Stomach smooth muscle (tissue), 2 donors: ENCODE results near the gene CEACAM20.
"Not testable (repeated sequence)": the region's sequence is repeated elsewhere in the genome, so short reads cannot be mapped to it uniquely, and the experiment has no call there.

Experiments
- H3K27ac ChIP-seq: one replicate; pipeline ENCODE4 v1.7.0; 2013; ENCODE audit warnings: mild to moderate bottlenecking, low read length, inconsistent platforms
- H3K27me3 ChIP-seq, 2 donors: one replicate each; pipeline ENCODE4 v1.7.0; 2013; ENCODE audit warnings: low read length in 2 of 2; ENCODE audit not compliant: insufficient read depth in 2 of 2, control insufficient read depth in 1 of 2
- H3K36me3 ChIP-seq, 2 donors: one replicate each; pipeline ENCODE4 v1.7.0; 2013; ENCODE audit warnings: low read length in 2 of 2; ENCODE audit not compliant: control insufficient read depth in 2 of 2, insufficient read depth in 2 of 2
- H3K4me1 ChIP-seq: one replicate; pipeline ENCODE4 v1.7.0; 2013; ENCODE audit warnings: low read length; ENCODE audit not compliant: control insufficient read depth, insufficient read depth
- H3K4me3 ChIP-seq, 2 donors: one replicate each; pipeline ENCODE4 v1.7.0; 2013; ENCODE audit warnings: low read length in 2 of 2
- H3K9ac ChIP-seq, 2 donors: one replicate each; pipeline ENCODE4 v1.7.0; 2013; ENCODE audit warnings: low read length in 2 of 2, mild to moderate bottlenecking in 1 of 2
- H3K9me3 ChIP-seq, 2 donors: one replicate each; pipeline ENCODE4 v1.7.0; 2013; ENCODE audit warnings: low read length in 2 of 2; ENCODE audit not compliant: control insufficient read depth in 2 of 2
- donor health status: healthy.
- donor health status: Pancreatic carcinoma.

CEACAM20 gene

DNA sequence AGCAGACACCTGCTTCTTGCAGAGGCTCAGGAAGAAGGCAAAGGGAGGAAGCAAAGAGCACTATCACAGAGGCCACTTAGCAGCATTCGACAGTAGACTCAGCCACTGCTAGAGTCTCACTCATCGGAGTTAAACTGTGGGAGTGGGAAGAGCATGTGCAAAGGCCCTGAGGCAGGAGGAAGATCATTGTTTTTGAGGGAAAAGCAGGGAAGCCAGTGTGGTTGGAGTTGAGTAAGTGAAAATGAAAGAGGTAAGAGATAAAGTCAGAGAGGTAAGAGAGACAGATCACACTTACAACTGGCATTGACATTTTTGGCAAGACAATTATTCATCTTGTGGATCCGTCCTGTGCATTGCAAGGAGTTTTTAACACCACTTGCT is 41.1 kb upstream of the CEACAM20 start:
- Histone ChIP-seq H3K27me3 (peaks cover 0 to 4% of the 10 kb centered on the region in 2 donors), H3K36me3 (no peaks in the 10 kb centered on the region), H3K27ac (no peak overlapping the region), H3K4me1 (no peaks in the 10 kb centered on the region), H3K9me3 (no peaks in the 10 kb centered on the region), H3K9ac (no peak overlapping the region), H3K4me3 (no peak overlapping the region)

DNA sequence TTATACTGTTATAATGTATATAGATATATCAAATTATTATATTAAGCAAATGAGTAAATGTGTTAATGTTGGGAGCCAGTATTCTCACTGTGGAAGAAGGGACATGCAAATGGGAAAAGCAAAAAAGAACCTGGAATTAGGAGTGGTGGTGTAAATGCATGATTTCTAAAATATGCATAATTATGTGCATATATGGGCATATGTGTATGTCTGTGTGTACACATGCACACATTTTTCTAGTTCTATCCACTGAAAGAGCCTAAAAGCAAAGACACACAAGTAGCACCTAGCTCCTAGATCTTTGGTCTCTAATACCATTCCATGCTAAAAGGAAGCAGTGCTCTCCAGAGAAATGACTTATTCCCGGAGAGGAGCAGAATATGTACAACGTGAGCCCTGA is 38.3 kb upstream of the CEACAM20 start:
- no peak overlapping the region for H3K9ac ChIP-seq
- no peaks in the 10 kb centered on the region for H3K9me3 ChIP-seq
- H3K27ac ChIP-seq, result no peak overlapping the region
- no peaks in the 10 kb centered on the region for H3K36me3 ChIP-seq
- H3K27me3 ChIP-seq, result peaks cover 0 to 4% of the 10 kb centered on the region in 2 donors
- H3K4me3 ChIP-seq, result no peak overlapping the region
- no peaks in the 10 kb centered on the region for H3K4me1 ChIP-seq

DNA sequence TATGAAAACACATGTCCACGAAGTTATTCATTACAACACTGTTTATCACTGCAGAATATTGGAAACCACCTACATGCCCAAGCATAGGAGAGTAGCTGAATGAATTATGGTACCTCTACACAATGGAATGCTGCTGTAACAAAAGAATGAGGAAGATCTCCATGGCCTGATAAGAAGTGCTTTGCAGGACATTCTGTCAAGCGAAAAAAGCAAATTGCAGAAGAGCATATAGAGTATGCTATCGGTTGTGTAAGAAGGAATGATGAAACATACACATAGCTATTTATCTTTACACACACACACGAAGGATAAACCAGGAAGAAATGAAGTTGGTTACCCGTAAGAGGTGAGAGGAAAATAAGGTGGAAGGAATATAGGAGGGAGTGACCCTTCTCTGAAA is 37.5 kb upstream of the CEACAM20 start:
- Histone ChIP-seq H3K4me3 (no peak overlapping the region), H3K4me1 (no peaks in the 10 kb centered on the region), H3K27ac (no peak overlapping the region), H3K27me3 (peaks cover 0 to 4% of the 10 kb centered on the region in 2 donors), H3K9me3 (no peaks in the 10 kb centered on the region), H3K36me3 (no peaks in the 10 kb centered on the region), H3K9ac (no peak overlapping the region)

DNA sequence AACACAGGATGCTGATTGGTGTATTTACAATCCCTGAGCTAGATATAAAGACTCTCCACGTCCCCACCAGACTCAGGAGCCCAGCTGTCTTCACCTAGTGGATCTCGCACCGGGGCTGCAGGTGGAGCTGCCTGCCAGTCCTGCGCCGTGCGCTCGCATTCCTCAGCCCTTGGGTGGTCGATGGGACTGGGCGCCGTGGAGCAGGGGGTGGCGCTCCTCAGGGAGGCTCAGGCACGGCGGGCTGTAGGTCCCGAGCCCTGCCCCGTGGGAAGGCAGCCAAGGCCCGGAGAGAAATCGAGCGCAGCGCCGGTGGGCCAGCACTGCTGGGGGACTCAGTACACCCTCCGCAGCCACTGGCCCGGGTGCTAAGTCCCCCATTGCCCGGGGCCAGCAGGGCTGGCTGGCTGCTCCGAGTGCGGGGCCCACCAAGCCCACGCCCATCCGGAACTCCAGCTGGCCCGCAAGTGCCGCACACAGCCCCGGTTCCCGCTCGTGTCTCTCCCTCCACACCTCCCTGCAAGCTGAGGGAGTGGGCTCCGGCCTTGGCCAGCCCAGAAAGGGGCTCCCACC is 33.7 kb upstream of the CEACAM20 start:
- not testable (repeated sequence) for H3K4me3 ChIP-seq, H3K4me1 ChIP-seq

DNA sequence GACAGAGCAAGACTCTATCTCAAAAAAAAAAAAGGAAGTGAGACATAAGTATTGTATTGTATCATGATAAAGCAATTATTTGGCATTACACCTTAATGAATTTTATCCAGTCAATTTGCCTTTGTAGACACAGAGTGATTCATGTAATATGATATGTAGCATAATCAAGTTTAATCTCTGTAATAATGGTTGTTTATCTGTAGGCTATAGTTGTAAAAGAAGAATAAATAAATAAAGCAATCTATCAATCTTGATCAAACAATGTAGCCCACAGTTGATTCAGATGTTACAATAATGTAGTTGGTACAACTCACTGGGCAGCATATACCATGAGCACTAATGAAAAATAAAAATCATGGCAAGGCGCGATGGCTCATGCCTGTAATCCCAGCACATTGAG is 28.5 kb upstream of the CEACAM20 start:
- no peaks in the 10 kb centered on the region for H3K4me1 ChIP-seq
- H3K27ac ChIP-seq, result no peak overlapping the region
- no peaks in the 10 kb centered on the region for H3K9me3 ChIP-seq
- H3K27me3 ChIP-seq, result no peaks in the 10 kb centered on the region
- no peaks in the 10 kb centered on the region for H3K36me3 ChIP-seq
- H3K9ac ChIP-seq, result no peak overlapping the region
- H3K4me3 ChIP-seq, result no peak overlapping the region

More for the DNA sequence above, 33.7 kb upstream of the CEACAM20 start:
- not testable (repeated sequence) for H3K27ac ChIP-seq, H3K27me3 ChIP-seq, H3K36me3 ChIP-seq, H3K9me3 ChIP-seq, H3K9ac ChIP-seq

DNA sequence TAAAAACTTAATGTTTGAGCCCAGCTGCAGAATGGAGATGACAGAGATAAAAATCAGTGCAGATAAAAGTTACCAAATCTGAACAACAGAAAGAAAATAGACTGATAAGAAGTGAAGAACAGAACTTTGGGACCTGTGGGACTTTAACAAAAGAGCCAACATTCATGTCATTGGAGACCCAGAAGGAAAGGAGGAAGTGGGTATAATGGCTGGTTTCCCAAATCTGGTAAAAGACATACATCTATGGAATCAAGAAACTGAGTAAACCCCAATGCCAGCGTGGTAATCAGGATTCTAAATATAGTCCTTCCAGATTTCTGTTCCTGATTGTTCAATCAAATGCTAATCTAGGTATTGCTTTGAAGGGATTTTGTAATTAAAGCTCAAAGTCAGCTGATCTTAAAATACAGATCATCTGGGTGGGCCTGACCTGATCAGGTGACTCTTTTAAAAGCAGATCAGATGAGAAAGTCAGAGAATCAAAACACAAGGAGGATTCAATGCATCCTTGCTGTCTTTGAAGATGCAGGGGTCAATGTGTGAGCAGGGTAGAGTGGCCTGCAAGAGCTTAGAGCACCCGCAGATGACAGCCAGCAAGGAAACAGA is 25.3 kb upstream of the CEACAM20 start:
- Histone ChIP-seq H3K4me1 (no peaks in the 10 kb centered on the region), H3K9ac (no peak overlapping the region), H3K36me3 (no peaks in the 10 kb centered on the region), H3K27me3 (peaks cover 0 to 3% of the 10 kb centered on the region in 2 donors), H3K9me3 (no peaks in the 10 kb centered on the region), H3K27ac (no peak overlapping the region), H3K4me3 (no peak overlapping the region)

DNA sequence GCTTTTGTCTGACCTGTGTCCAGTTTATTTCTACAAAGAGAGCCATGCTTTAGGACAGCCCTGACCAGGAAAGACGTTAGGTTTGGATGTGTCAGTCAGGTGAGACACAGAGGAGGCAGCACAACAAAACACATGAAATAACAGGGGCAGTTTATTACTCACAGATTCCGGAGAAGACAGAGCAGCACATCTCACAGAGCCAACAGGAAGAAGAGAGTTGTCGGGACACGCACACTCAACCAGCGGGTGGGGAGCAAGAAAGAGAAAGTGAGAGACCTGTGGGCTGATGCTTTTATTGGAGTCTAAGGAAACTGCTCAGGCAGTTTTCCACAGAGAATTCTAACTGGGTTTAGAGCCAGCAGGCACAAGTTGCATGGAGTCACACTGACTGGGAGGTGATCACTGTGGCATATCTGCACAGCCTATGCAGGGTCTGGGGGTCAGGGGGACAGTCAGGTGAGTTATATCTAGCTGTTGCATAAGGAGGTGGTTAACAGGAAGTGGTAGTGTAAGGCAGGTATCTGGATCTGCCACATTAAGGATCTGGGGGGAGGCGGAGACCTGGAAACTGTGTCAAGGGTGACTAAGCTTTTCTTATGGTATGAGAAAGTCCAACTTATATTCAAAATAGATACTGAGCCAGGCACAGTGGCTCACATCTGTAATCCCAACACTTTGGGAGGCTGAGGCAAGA is 24.1 kb upstream of the CEACAM20 start:
- Histone ChIP-seq H3K27me3 (peaks cover 0 to 3% of the 10 kb centered on the region in 2 donors), H3K36me3 (no peaks in the 10 kb centered on the region), H3K4me1 (no peaks in the 10 kb centered on the region), H3K9ac (no peak overlapping the region), H3K4me3 (no peak overlapping the region), H3K9me3 (no peaks in the 10 kb centered on the region), H3K27ac (no peak overlapping the region)

DNA sequence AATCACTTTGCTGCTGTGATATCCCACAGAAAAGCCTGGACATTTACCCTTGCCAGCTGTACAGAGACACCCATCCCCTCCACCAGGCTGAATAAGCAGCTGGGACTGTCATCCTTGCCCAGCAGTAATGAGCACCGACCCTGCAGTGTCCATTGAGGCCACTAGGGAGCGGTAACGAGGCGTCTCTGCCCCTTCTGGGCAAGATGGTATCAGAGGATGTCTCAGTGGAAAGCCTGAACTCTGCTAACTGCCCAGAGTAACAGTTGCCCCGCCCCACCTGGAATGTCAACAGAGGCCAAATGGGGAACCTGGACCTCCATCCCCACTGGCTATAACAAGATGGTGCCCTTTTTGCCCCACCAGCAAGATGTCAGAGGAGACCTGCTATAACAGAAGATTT is 22.8 kb upstream of the CEACAM20 start:
- Histone ChIP-seq H3K27me3 (peaks cover 0 to 3% of the 10 kb centered on the region in 2 donors), H3K9ac (no peak overlapping the region), H3K4me3 (no peak overlapping the region), H3K36me3 (no peaks in the 10 kb centered on the region), H3K27ac (no peak overlapping the region), H3K9me3 (no peaks in the 10 kb centered on the region), H3K4me1 (no peaks in the 10 kb centered on the region)

DNA sequence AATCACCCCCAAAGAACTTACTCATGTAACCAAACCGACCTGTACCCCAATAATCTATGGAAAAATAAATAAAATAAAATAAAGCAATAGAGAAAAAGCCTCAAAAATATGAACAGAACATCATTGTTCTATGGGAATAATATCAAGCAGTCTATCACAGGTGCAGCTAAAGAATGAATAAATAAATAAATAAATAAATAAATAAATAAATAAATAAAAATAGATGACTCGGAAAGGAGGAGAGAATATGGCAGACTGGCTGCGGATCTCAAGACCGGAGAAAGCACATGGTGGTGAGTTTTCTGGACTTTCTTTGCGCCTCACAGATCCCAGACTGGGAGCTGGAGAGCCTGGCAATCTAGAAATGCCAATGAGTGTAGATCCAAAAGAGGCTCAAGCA is 22.4 kb upstream of the CEACAM20 start:
- Histone ChIP-seq H3K27ac (no peak overlapping the region), H3K27me3 (peaks cover 3% of the 10 kb centered on the region in 2 donors)

DNA sequence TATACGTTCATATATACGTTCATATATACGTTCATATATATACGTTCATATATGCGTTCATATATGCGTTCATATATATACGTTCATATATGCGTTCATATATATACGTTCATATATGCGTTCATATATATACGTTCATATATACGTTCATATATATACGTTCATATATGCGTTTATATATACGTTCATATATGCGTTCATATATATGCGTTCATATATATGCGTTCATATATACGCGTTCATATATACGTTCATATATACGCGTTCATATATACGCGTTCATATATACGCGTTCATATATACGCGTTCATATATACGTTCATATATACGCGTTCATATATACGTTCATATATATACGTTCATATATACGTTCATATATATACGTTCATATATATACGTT is 21.5 kb upstream of the CEACAM20 start:
- H3K27me3 ChIP-seq, H3K4me1 ChIP-seq, H3K4me3 ChIP-seq, H3K27ac ChIP-seq, H3K36me3 ChIP-seq, H3K9me3 ChIP-seq, H3K9ac ChIP-seq: not testable (repeated sequence)

More for the DNA sequence above, 22.4 kb upstream of the CEACAM20 start:
- Histone ChIP-seq H3K9me3 (no peaks in the 10 kb centered on the region), H3K4me1 (no peaks in the 10 kb centered on the region), H3K36me3 (no peaks in the 10 kb centered on the region), H3K9ac (no peak overlapping the region), H3K4me3 (no peak overlapping the region)

DNA sequence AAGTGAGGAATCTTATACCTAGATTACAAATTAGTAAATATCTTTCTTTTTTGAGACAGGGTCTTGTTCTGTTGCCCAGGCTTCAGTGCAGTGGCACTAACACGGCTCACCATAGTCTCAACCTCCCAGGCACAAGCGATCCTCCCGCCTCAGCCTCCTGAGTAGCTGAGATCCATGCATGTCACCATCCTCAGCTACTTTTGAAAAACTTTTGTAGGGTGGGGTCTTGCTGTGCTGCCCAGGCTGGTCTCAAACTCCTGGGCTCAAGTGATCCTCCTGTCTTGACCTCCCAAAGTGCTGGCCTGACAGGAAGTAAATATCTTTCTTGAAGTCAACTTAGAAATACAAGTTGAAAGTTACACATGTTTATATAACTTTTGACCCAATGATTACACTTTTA is 20.0 kb upstream of the CEACAM20 start:
- no peak overlapping the region for H3K27ac ChIP-seq
- no peak overlapping the region for H3K9ac ChIP-seq
- peaks cover 3% of the 10 kb centered on the region in 2 donors for H3K27me3 ChIP-seq
- H3K9me3 ChIP-seq, result peaks cover 0 to 2% of the 10 kb centered on the region in 2 donors
- no peaks in the 10 kb centered on the region for H3K4me1 ChIP-seq
- H3K4me3 ChIP-seq, result no peak overlapping the region
- H3K36me3 ChIP-seq, result no peaks in the 10 kb centered on the region
